Duodenal mucosa (tissue), 2 donors: Measurements from ENCODE around the gene BCO1.

Experiments
- H3K27ac ChIP-seq: one replicate; pipeline ENCODE4 v1.7.0; 2013; ENCODE audit warnings: low read depth, low read length
- H3K27me3 ChIP-seq, 2 donors: one replicate each; pipeline ENCODE4 v1.7.0; 2013; ENCODE audit warnings: low read length in 2 of 2, control low read depth in 1 of 2; ENCODE audit not compliant: insufficient read depth in 2 of 2, control insufficient read depth in 1 of 2
- H3K36me3 ChIP-seq, 2 donors: one replicate each; pipeline ENCODE4 v1.7.0; 2013; ENCODE audit warnings: low read length in 2 of 2, control low read depth in 1 of 2; ENCODE audit not compliant: insufficient read depth in 2 of 2, control insufficient read depth in 1 of 2
- H3K4me1 ChIP-seq, 2 donors: one replicate each; pipeline ENCODE4 v1.7.0; 2013; ENCODE audit warnings: low read length in 2 of 2, control low read depth in 1 of 2; ENCODE audit not compliant: insufficient read depth in 2 of 2, control insufficient read depth in 1 of 2
- H3K4me3 ChIP-seq, 2 donors: one replicate each; pipeline ENCODE4 v1.7.0; 2013; ENCODE audit warnings: low read length in 2 of 2, low read depth in 1 of 2
- H3K9ac ChIP-seq, 2 donors: one replicate each; pipeline ENCODE4 v1.7.0; 2013; ENCODE audit warnings: low read length in 2 of 2, low read depth in 1 of 2
- H3K9me3 ChIP-seq, 2 donors: one replicate each; pipeline ENCODE4 v1.7.0; 2013; ENCODE audit warnings: low read length in 2 of 2, control low read depth in 1 of 2; ENCODE audit not compliant: control insufficient read depth in 1 of 2

The BCO1 gene

DNA sequence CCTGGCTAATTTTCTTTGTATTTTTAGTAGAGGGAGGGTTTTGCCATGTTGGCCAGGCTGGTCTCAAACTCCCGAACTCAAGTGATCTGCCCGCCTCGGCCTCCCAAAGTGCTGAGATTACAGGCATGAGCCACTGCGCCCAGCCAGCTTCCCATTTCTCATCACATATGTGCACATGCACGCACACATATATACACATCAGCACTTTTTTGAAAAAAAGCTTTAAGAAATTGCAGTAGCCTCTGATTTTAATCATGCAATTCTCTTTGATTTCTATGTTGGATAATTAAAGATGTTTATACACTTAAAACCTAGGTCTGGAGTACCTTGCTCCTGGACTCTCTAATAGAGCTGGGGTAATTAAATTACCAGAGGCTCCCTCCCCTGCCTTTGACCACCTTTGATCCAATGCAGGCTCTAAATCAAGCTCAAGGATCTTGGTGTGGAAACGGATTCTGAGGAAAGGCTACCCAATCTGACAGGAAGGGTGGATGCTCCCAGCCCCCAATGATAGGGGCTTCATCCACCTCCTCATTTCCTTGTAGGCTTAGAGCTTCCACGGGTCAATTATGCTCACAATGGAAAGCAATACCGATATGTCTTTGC, 46.6 kb downstream of the BCO1 start:
- Histone ChIP-seq H3K9me3 (no peaks in the 10 kb centered on the region), H3K4me1 (no peaks in the 10 kb centered on the region), H3K36me3 (peaks cover 0 to 5% of the 10 kb centered on the region in 2 donors), H3K9ac (no peak overlapping the region), H3K27ac (no peak overlapping the region), H3K4me3 (no peak overlapping the region), H3K27me3 (no peaks in the 10 kb centered on the region)

DNA sequence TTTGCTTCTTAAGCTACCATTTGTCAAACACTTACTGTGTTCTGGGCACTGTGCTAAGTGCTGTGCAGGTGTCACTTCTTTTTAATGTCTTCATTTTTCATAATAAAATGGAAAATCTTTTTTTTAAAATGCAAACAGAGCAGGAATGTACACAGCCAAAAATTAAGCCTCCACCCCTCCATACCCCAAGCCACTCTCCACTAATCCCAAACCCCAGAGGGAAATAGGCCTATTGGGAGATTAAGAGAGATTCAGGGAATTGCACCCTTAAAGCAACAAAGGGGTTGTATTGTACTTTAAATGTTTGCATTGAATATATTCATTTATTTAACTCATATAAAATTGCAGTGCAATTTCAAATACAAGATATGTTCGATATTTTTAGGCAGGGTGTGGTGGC, 47.7 kb downstream of the BCO1 start:
- no peak overlapping the region for H3K27ac ChIP-seq

DNA sequence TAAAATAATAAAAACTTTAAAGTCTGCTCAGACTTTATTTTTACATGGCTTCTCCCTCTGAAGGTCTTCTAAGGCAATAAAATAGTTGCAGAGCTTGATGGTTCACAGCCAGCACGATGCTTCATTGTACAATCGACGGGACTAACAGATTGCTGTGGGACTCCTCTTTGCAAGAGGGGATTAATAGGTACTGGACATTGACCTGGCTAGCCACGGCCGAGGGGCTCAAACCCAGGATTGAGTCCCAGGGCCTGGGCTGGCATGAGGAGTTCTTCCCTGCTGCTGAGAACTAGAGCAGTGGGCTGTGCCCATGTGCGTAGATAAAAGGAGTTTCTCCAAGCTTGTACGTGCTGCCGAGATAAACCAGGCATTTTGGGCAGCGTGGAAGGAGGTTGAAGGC, 52.6 kb downstream of the BCO1 start:
- Histone ChIP-seq H3K27me3 (no peaks in the 10 kb centered on the region), H3K9ac (no peak overlapping the region), H3K27ac (no peak overlapping the region), H3K9me3 (no peaks in the 10 kb centered on the region), H3K36me3 (no peaks in the 10 kb centered on the region), H3K4me3 (no peak overlapping the region), H3K4me1 (peaks cover 8 to 21% of the 10 kb centered on the region in 2 donors)

More for the DNA sequence above, 47.7 kb downstream of the BCO1 start:
- Histone ChIP-seq H3K36me3 (peaks cover 0 to 5% of the 10 kb centered on the region in 2 donors), H3K4me1 (no peaks in the 10 kb centered on the region), H3K4me3 (no peak overlapping the region), H3K9ac (no peak overlapping the region), H3K9me3 (no peaks in the 10 kb centered on the region), H3K27me3 (no peaks in the 10 kb centered on the region)

GRCh38 chr16:81292936-81293335, 54.4 kb downstream of the BCO1 start:
- Histone ChIP-seq H3K27ac (no peak overlapping the region), H3K4me1 (peaks cover 8 to 21% of the 10 kb centered on the region in 2 donors), H3K9ac (no peak overlapping the region), H3K36me3 (no peaks in the 10 kb centered on the region), H3K4me3 (no peak overlapping the region), H3K9me3 (no peaks in the 10 kb centered on the region), H3K27me3 (no peaks in the 10 kb centered on the region)

- Histone ChIP-seq H3K27ac (no peak overlapping the region), H3K4me3 (peak overlapping the region in 1 of 2 donors; percentile 3), H3K36me3 (no peaks in the 10 kb centered on the region), H3K27me3 (no peaks in the 10 kb centered on the region), H3K9ac (no peak overlapping the region), H3K9me3 (no peaks in the 10 kb centered on the region), H3K4me1 (peaks cover 8 to 21% of the 10 kb centered on the region in 2 donors)
These were observed 55.7 kb downstream of the BCO1 start for GRCh38 chr16:81293909-81294802.

- Histone ChIP-seq H3K27ac (no peak overlapping the region), H3K9me3 (no peaks in the 10 kb centered on the region), H3K27me3 (no peaks in the 10 kb centered on the region), H3K9ac (no peak overlapping the region), H3K4me3 (no peak overlapping the region), H3K4me1 (peaks cover 8 to 21% of the 10 kb centered on the region in 2 donors), H3K36me3 (no peaks in the 10 kb centered on the region)
These were observed 58.1 kb downstream of the BCO1 start for GRCh38 chr16:81296631-81297030.

- Histone ChIP-seq H3K27ac (no peak overlapping the region), H3K27me3 (no peaks in the 10 kb centered on the region), H3K4me3 (no peak overlapping the region), H3K9ac (no peak overlapping the region), H3K36me3 (peaks cover 0 to 4% of the 10 kb centered on the region in 2 donors), H3K4me1 (peaks cover 2 to 5% of the 10 kb centered on the region in 2 donors), H3K9me3 (no peaks in the 10 kb centered on the region)
These were observed 69.3 kb downstream of the BCO1 start for GRCh38 chr16:81307770-81308169.

DNA sequence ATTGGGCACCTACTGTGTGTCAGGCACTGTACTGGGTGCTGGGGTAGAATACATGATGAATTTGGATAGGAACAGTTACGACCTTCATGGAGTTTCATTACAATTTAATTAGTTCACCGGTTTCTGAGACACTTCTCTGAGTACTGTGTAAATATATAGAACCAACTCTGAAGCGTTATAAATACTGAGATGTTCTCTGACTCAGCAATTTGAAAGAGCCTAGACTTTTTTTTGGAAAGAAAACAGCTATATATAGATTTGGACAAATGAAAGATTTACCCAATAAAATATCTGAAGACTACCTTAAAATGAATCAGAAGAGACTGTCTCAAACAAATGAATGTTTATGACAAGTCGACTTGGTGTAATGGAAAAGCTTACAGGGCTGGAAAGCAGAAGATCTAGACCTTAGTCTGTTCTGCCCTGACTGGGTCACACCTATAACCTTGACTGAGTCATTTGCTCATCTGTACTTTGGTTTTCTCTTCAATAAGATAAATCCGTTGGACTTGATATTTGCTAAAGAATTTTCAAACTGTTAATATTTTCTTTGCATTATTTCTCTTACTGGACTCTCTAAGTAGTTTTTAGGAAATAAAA, 71.7 kb downstream of the BCO1 start:
- no peak overlapping the region for H3K27ac ChIP-seq
- H3K9me3 ChIP-seq: no peaks in the 10 kb centered on the region

DNA sequence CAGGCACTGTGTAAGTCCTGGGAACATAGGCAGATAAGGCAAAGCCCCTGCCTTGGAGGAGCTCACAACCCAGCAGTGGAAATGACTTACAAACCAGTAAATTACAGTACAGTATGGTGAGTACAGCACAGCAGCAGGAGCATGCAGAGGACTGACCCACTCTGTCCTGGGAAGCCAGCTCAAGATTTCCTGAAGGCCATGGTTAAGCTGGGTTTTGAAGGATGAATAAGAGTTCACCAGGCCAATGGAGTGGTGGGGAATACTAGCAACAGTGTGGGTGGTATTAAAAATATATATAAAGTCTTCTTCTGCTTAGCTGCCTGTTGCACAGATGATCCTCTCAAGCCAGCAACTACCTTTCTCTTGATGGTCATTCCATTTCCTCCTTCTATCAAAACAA, 73.3 kb downstream of the BCO1 start:
- H3K27ac ChIP-seq: no peak overlapping the region
- H3K9me3 ChIP-seq: no peaks in the 10 kb centered on the region
- no peak overlapping the region for H3K4me3 ChIP-seq
- H3K4me1 ChIP-seq: peaks cover 19 to 20% of the 10 kb centered on the region in 2 donors
- peaks cover 0 to 4% of the 10 kb centered on the region in 2 donors for H3K36me3 ChIP-seq
- no peaks in the 10 kb centered on the region for H3K27me3 ChIP-seq
- no peak overlapping the region for H3K9ac ChIP-seq

More for the DNA sequence above, 71.7 kb downstream of the BCO1 start:
- H3K27me3 ChIP-seq: no peaks in the 10 kb centered on the region
- H3K4me3 ChIP-seq: no peak overlapping the region
- H3K9ac ChIP-seq: no peak overlapping the region
- peaks cover 14 to 15% of the 10 kb centered on the region in 2 donors for H3K4me1 ChIP-seq
- H3K36me3 ChIP-seq: peaks cover 0 to 4% of the 10 kb centered on the region in 2 donors
